HEK293 (cell line): ENCODE measurements around the gene HOXD10.
A peak's percentile ranks its signal among the peaks of the same experiment; 100 is the strongest.

Experiments used
- BCL11B ChIP-seq: fragments of 450-650 bp; formaldehyde crosslinking; IDR thresholded peaks from 2 replicates; pipeline ENCODE4 v1.5.1; 2016; ENCODE audit warnings: low read depth, missing biosample characterization, missing genetic modification characterization
- GFI1B ChIP-seq: fragments of 450-650 bp; formaldehyde crosslinking; IDR thresholded peaks from 2 replicates; pipeline ENCODE4 v1.5.1; 2016; ENCODE audit warnings: missing biosample characterization, missing genetic modification characterization
- GLI4 ChIP-seq: fragments of 450-650 bp; formaldehyde crosslinking; IDR thresholded peaks from 2 replicates; pipeline ENCODE4 v1.5.1; 2016; ENCODE audit warnings: missing biosample characterization, missing genetic modification characterization
- GLIS1 ChIP-seq: fragments of 450-650 bp; formaldehyde crosslinking; IDR thresholded peaks from 2 replicates; pipeline ENCODE4 v1.5.1; 2016; ENCODE audit warnings: missing biosample characterization, missing genetic modification characterization
- IKZF3 ChIP-seq: fragments of 450-650 bp; IDR thresholded peaks from 2 replicates; pipeline ENCODE4 v1.5.0; 2018; ENCODE audit warnings: missing biosample characterization, mild to moderate bottlenecking, missing genetic modification characterization, moderate library complexity
- KLF9 ChIP-seq: fragments of 450-650 bp; formaldehyde crosslinking; IDR thresholded peaks from 2 replicates; pipeline ENCODE4 v1.5.1; 2016; ENCODE audit warnings: missing biosample characterization, missing genetic modification characterization, low read depth
- MYNN ChIP-seq: fragments of 450-650 bp; formaldehyde crosslinking; IDR thresholded peaks from 2 replicates; pipeline ENCODE4 v1.5.1; 2016; ENCODE audit warnings: missing biosample characterization, missing genetic modification characterization, borderline replicate concordance
- OVOL3 ChIP-seq: fragments of 450-650 bp; formaldehyde crosslinking; IDR thresholded peaks from 2 replicates; pipeline ENCODE4 v1.5.1; 2016; ENCODE audit warnings: missing biosample characterization, missing genetic modification characterization
- PRDM1 ChIP-seq: fragments of 450-650 bp; formaldehyde crosslinking; IDR thresholded peaks from 2 replicates; pipeline ENCODE4; 2016; ENCODE audit warnings: missing biosample characterization, missing genetic modification characterization
- SETDB1 ChIP-seq: IDR thresholded peaks from one replicate; pipeline ENCODE4 v1.6.1; 2017; ENCODE audit warnings: mild to moderate bottlenecking, low read length, moderate library complexity, mixed read lengths; ENCODE audit not compliant: insufficient read length
- SP2 ChIP-seq: fragments of 450-650 bp; formaldehyde crosslinking; IDR thresholded peaks from 2 replicates; pipeline ENCODE4 v1.5.1; 2016; ENCODE audit warnings: missing biosample characterization, missing genetic modification characterization
- ZFHX2 ChIP-seq: fragments of 450-650 bp; formaldehyde crosslinking; conservative IDR thresholded peaks from 2 replicates; pipeline ENCODE4 v1.5.1; 2016; ENCODE audit warnings: missing biosample characterization, missing genetic modification characterization
- ZNF157 ChIP-seq: fragments of 450-650 bp; formaldehyde crosslinking; IDR thresholded peaks from 2 replicates; pipeline ENCODE4 v1.5.1; 2016; ENCODE audit warnings: missing biosample characterization, missing genetic modification characterization
- ZNF19 ChIP-seq: fragments of 450-650 bp; formaldehyde crosslinking; IDR thresholded peaks from 2 replicates; pipeline ENCODE4; 2016; ENCODE audit warnings: missing biosample characterization, missing genetic modification characterization, low read depth
- ZNF248 ChIP-seq: fragments of 450-650 bp; formaldehyde crosslinking; IDR thresholded peaks from 2 replicates; pipeline ENCODE4 v1.5.1; 2017; ENCODE audit warnings: missing biosample characterization, missing genetic modification characterization
- ZNF302 ChIP-seq: fragments of 450-650 bp; formaldehyde crosslinking; IDR thresholded peaks from 2 replicates; pipeline ENCODE4 v1.5.1; 2016; ENCODE audit warnings: missing biosample characterization, missing genetic modification characterization, low read depth
- ZNF394 ChIP-seq: fragments of 450-650 bp; formaldehyde crosslinking; IDR thresholded peaks from 2 replicates; pipeline ENCODE4 v1.5.1; 2016; ENCODE audit warnings: missing biosample characterization, missing genetic modification characterization, mild to moderate bottlenecking, moderate library complexity, borderline replicate concordance
- ZNF398 ChIP-seq: fragments of 450-650 bp; formaldehyde crosslinking; IDR thresholded peaks from 2 replicates; pipeline ENCODE4 v1.5.1; 2017; ENCODE audit warnings: missing biosample characterization, missing genetic modification characterization
- ZNF488 ChIP-seq: fragments of 450-650 bp; formaldehyde crosslinking; IDR thresholded peaks from 2 replicates; pipeline ENCODE4 v1.5.1; 2016; ENCODE audit warnings: missing biosample characterization, missing genetic modification characterization
- ZNF501 ChIP-seq: fragments of 450-650 bp; formaldehyde crosslinking; IDR thresholded peaks from 2 replicates; pipeline ENCODE4 v1.5.1; 2016; ENCODE audit warnings: missing biosample characterization, missing genetic modification characterization
- ZNF548 ChIP-seq: fragments of 450-650 bp; formaldehyde crosslinking; IDR thresholded peaks from 2 replicates; pipeline ENCODE4 v1.5.1; 2016; ENCODE audit warnings: missing biosample characterization, missing genetic modification characterization
- ZNF558 ChIP-seq: fragments of 450-650 bp; formaldehyde crosslinking; IDR thresholded peaks from 2 replicates; pipeline ENCODE4 v1.5.1; 2016; ENCODE audit warnings: missing biosample characterization, missing genetic modification characterization
- ZNF596 ChIP-seq: fragments of 450-650 bp; IDR thresholded peaks from 2 replicates; pipeline ENCODE4 v1.5.0; 2018; ENCODE audit warnings: missing biosample characterization, mild to moderate bottlenecking, missing genetic modification characterization, moderate library complexity
- ZNF658 ChIP-seq: fragments of 450-650 bp; formaldehyde crosslinking; IDR thresholded peaks from 2 replicates; pipeline ENCODE4; 2016; ENCODE audit warnings: missing biosample characterization, missing genetic modification characterization
- ZNF747 ChIP-seq: fragments of 450-650 bp; formaldehyde crosslinking; IDR thresholded peaks from 2 replicates; pipeline ENCODE4 v1.5.1; 2016; ENCODE audit warnings: missing biosample characterization, missing genetic modification characterization
- ZSCAN23 ChIP-seq: fragments of 450-650 bp; formaldehyde crosslinking; IDR thresholded peaks from 2 replicates; pipeline ENCODE4 v1.5.1; 2016; ENCODE audit warnings: missing biosample characterization, missing genetic modification characterization
- TF ChIP-seq, protein P1 (sequence below): fragments of 450-650 bp; formaldehyde crosslinking; IDR thresholded peaks from 2 replicates; pipeline ENCODE4 v1.5.1; 2016; ENCODE audit warnings: missing biosample characterization, missing genetic modification characterization
- TF ChIP-seq, protein P2 (sequence below): fragments of 450-650 bp; formaldehyde crosslinking; IDR thresholded peaks from 2 replicates; pipeline ENCODE4 v1.5.1; 2017; ENCODE audit warnings: missing biosample characterization, missing genetic modification characterization
- TF ChIP-seq, protein P3 (sequence below): fragments of 450-650 bp; formaldehyde crosslinking; IDR thresholded peaks from 2 replicates; pipeline ENCODE4 v1.5.1; 2016; ENCODE audit warnings: missing biosample characterization, missing genetic modification characterization
- TF ChIP-seq, protein P4 (sequence below): fragments of 450-650 bp; formaldehyde crosslinking; conservative IDR thresholded peaks from 2 replicates; pipeline ENCODE4 v1.5.1; 2016; ENCODE audit warnings: low read depth, missing biosample characterization, missing genetic modification characterization

HOXD10 gene

DNA sequence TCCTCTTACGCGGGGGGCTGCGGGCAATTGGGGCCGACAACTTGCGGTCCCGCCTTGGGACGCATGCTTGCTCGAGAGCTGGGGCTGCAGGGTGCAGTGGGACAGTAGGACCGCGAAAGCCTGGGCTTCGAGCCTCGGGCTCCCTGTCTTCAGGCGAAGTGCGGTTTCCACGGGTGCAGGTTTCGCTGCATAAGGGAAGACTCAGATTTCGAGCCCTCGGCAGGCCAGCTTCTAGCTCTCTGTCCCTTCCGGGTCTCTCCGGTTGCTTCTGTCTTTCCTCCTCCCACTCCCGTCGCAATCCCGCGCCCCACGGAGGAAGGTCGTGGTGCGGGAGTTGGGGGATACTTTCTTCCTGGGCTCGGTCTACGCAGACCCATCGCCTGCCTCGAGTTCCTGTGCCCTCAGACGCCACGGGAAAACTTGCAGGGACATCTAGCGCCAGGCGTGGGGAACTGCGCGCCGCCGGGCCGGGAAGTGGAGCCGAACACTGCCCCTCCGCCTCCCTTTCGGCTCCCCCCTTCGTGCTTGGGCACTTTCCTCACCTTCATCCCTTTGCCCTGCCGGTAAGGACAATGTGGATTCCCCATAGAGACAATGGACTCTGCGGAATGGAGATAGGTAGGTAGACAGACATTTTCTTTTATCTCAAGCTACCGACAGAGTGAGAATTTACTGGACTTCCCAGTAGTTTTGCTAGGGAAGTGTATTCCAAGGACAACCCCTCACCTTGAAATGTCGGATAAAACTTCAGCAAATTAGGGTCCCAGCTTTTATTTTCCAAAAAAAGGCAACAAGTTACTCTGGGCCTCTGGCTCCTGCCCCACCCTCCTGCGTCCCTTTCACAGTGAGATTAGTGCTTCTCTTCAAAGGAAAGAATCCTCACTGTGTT, 28.3 kb upstream of the HOXD10 start (continued):
- TF ChIP-seq ZNF548 (tag by site-specific recombination) (no peak), BCL11B (no peak), ZNF558 (no peak), SETDB1 (no peak), ZNF19 (no peak), ZNF658 (tag by site-specific recombination) (no peak), ZFHX2 (tag by site-specific recombination) (no peak), ZNF488 (tag by site-specific recombination) (no peak), ZNF501 (tag by site-specific recombination) (peak; percentile 42; the same call in 1 of the 2 replicates), PRDM1 (tag by site-specific recombination) (no peak), ZNF248 (tag by site-specific recombination) (no peak), ZSCAN23 (tag by site-specific recombination) (no peak), ZNF302 (no peak), GFI1B (tag by site-specific recombination) (no peak), KLF9 (tag by site-specific recombination) (no peak), ZNF398 (no peak), ZNF394 (no peak), GLI4 (tag by site-specific recombination) (no peak), GLIS1 (tag by site-specific recombination) (no peak), ZNF596 (tag by site-specific recombination) (no peak), MYNN (no peak), IKZF3 (peak; percentile 34; the same call in 1 of the 2 replicates), OVOL3 (tag by site-specific recombination) (no peak), ZNF157 (tag by site-specific recombination) (no peak), ZNF747 (tag by site-specific recombination) (no peak), SP2 (tag by site-specific recombination) (no peak)
- TF ChIP-seq, protein P1, sequence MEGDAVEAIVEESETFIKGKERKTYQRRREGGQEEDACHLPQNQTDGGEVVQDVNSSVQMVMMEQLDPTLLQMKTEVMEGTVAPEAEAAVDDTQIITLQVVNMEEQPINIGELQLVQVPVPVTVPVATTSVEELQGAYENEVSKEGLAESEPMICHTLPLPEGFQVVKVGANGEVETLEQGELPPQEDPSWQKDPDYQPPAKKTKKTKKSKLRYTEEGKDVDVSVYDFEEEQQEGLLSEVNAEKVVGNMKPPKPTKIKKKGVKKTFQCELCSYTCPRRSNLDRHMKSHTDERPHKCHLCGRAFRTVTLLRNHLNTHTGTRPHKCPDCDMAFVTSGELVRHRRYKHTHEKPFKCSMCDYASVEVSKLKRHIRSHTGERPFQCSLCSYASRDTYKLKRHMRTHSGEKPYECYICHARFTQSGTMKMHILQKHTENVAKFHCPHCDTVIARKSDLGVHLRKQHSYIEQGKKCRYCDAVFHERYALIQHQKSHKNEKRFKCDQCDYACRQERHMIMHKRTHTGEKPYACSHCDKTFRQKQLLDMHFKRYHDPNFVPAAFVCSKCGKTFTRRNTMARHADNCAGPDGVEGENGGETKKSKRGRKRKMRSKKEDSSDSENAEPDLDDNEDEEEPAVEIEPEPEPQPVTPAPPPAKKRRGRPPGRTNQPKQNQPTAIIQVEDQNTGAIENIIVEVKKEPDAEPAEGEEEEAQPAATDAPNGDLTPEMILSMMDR (tag by site-specific recombination): peak; percentile 85
- TF ChIP-seq, protein P2, sequence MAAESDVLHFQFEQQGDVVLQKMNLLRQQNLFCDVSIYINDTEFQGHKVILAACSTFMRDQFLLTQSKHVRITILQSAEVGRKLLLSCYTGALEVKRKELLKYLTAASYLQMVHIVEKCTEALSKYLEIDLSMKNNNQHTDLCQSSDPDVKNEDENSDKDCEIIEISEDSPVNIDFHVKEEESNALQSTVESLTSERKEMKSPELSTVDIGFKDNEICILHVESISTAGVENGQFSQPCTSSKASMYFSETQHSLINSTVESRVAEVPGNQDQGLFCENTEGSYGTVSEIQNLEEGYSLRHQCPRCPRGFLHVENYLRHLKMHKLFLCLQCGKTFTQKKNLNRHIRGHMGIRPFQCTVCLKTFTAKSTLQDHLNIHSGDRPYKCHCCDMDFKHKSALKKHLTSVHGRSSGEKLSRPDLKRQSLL (tag by site-specific recombination): no peak
- TF ChIP-seq, protein P3, sequence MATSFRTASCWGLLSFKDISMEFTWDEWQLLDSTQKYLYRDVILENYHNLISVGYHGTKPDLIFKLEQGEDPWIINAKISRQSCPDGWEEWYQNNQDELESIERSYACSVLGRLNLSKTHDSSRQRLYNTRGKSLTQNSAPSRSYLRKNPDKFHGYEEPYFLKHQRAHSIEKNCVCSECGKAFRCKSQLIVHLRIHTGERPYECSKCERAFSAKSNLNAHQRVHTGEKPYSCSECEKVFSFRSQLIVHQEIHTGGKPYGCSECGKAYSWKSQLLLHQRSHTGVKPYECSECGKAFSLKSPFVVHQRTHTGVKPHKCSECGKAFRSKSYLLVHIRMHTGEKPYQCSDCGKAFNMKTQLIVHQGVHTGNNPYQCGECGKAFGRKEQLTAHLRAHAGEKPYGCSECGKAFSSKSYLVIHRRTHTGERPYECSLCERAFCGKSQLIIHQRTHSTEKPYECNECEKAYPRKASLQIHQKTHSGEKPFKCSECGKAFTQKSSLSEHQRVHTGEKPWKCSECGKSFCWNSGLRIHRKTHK: no peak
- TF ChIP-seq, protein P4, sequence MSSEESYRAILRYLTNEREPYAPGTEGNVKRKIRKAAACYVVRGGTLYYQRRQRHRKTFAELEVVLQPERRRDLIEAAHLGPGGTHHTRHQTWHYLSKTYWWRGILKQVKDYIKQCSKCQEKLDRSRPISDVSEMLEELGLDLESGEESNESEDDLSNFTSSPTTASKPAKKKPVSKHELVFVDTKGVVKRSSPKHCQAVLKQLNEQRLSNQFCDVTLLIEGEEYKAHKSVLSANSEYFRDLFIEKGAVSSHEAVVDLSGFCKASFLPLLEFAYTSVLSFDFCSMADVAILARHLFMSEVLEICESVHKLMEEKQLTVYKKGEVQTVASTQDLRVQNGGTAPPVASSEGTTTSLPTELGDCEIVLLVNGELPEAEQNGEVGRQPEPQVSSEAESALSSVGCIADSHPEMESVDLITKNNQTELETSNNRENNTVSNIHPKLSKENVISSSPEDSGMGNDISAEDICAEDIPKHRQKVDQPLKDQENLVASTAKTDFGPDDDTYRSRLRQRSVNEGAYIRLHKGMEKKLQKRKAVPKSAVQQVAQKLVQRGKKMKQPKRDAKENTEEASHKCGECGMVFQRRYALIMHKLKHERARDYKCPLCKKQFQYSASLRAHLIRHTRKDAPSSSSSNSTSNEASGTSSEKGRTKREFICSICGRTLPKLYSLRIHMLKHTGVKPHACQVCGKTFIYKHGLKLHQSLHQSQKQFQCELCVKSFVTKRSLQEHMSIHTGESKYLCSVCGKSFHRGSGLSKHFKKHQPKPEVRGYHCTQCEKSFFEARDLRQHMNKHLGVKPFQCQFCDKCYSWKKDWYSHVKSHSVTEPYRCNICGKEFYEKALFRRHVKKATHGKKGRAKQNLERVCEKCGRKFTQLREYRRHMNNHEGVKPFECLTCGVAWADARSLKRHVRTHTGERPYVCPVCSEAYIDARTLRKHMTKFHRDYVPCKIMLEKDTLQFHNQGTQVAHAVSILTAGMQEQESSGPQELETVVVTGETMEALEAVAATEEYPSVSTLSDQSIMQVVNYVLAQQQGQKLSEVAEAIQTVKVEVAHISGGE (tag by site-specific recombination): no peak
